Adipocyte (in vitro differentiated cells): ENCODE measurements around the gene OASL.

Experiments used
- DNase-seq: peaks from one replicate; pipeline ENCODE4 v3.0.0-alpha.2; 2015; ENCODE audit warnings: low read depth
- H3K27me3 ChIP-seq: replicated peaks from 2 replicates; pipeline ENCODE4 v1.7.0; 2013; ENCODE audit warnings: mild to moderate bottlenecking, low read length, moderate library complexity; ENCODE audit not compliant: control insufficient read depth, insufficient read depth
- H3K36me3 ChIP-seq: 2 replicates; pipeline ENCODE4 v1.7.0; 2013; ENCODE audit warnings: low read length, mild to moderate bottlenecking, moderate library complexity; ENCODE audit not compliant: control insufficient read depth, insufficient read depth, severe bottlenecking
- H3K4me1 ChIP-seq: 2 replicates; pipeline ENCODE4 v1.7.0; 2013; ENCODE audit warnings: mild to moderate bottlenecking, low read length, moderate library complexity; ENCODE audit not compliant: control insufficient read depth, insufficient read depth
- H3K4me3 ChIP-seq: 2 replicates; pipeline ENCODE4 v1.7.0; 2013; ENCODE audit warnings: mild to moderate bottlenecking, low read length, moderate library complexity
- H3K9ac ChIP-seq: 2 replicates; pipeline ENCODE4 v1.7.0; 2013; ENCODE audit warnings: mild to moderate bottlenecking, low read length, moderate library complexity
- H3K9me3 ChIP-seq: 2 replicates; pipeline ENCODE4 v1.7.0; 2013; ENCODE audit warnings: mild to moderate bottlenecking, low read length, moderate library complexity; ENCODE audit not compliant: control insufficient read depth

Gene OASL

GRCh38 chr12:120996133-120996746 is 42.8 kb downstream of the OASL start:
- no peaks in the 10 kb centered on the region for H3K9me3 ChIP-seq
- H3K4me1 ChIP-seq: peaks cover 7% of the 10 kb centered on the region
- no peak overlapping the region for H3K9ac ChIP-seq
- H3K4me3 ChIP-seq: no peak overlapping the region
- H3K36me3 ChIP-seq: no peaks in the 10 kb centered on the region
- peaks cover 60% of the 10 kb centered on the region for H3K27me3 ChIP-seq
- no peak for DNase-seq

DNA sequence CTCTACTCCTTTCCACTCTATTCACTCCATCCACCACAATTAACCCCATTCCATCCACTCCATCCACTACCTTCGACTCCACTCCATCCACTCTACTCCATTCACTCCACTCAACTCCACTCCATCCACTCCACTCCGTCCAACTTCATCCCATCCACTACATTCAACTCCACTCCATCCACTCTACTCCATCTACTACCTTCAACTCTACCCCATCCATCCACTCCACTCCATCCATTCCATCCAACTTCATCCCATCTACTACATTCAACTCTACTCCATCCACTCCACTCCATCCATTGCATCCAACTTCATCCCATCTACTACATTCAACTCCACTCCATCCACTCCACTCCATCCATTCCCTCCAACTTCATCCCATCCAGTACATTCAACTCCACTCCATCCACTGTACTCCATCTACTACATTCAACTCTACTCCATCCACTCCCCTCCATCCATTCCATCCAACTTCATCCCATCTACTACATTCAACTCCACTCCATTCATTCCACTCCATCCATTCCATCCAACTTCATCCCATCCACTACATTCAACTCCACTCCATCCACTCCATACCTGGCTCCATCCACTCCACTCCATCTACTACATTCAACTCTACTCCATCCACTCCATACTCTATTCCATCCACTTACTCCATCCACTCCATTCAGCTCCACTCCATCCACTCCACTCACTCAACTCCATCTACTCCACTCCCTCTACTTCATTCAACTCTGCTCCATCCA is 44.3 kb downstream of the OASL start:
- peaks cover 1% of the 10 kb centered on the region for H3K9me3 ChIP-seq
- H3K4me1 ChIP-seq: peaks cover 3% of the 10 kb centered on the region
- H3K36me3 ChIP-seq: no peaks in the 10 kb centered on the region
- H3K9ac ChIP-seq: no peak overlapping the region
- H3K27me3 ChIP-seq: peaks cover 60% of the 10 kb centered on the region
- DNase-seq: no peak
- H3K4me3 ChIP-seq: no peak overlapping the region

DNA sequence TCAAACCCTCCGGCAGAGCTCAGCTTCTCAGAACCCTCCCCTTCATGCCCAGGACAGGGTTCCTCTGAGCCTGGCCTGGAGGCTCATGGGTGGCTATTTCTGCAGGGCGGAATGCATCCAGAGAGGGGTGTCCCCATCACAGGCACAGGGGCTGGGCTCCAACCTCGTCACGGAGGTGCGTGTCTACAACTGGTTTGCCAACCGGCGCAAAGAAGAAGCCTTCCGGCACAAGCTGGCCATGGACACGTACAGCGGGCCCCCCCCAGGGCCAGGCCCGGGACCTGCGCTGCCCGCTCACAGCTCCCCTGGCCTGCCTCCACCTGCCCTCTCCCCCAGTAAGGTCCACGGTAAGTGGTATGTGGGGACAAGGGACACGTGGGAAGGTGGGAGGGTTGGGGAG is 45.0 kb downstream of the OASL start:
- no peak overlapping the region for H3K9ac ChIP-seq
- peaks cover 4% of the 10 kb centered on the region for H3K9me3 ChIP-seq
- DNase-seq: no peak
- H3K27me3 ChIP-seq: peaks cover 60% of the 10 kb centered on the region
- no peaks in the 10 kb centered on the region for H3K4me1 ChIP-seq
- H3K4me3 ChIP-seq: no peak overlapping the region
- no peaks in the 10 kb centered on the region for H3K36me3 ChIP-seq

DNA sequence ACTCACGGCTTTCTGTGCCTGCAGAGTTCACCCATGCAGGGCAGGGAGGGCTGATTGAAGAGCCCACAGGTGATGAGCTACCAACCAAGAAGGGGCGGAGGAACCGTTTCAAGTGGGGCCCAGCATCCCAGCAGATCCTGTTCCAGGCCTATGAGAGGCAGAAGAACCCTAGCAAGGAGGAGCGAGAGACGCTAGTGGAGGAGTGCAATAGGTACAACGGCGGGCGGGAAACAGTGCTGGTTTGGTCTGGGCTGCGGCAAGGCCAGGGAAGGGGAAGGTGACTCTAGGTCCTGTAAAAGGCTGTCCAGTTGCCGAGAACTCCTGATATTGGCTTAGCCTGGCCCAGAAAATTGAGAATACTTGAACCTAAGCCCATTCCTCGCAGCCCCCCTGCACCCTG is 45.5 kb downstream of the OASL start:
- Histone ChIP-seq H3K27me3 (peaks cover 60% of the 10 kb centered on the region), H3K36me3 (no peaks in the 10 kb centered on the region), H3K9me3 (peaks cover 4% of the 10 kb centered on the region), H3K9ac (no peak overlapping the region), H3K4me3 (no peak overlapping the region), H3K4me1 (no peaks in the 10 kb centered on the region)
- DNase-seq: no peak

GRCh38 chr12:120992989-120993388 is 46.1 kb downstream of the OASL start:
- Histone ChIP-seq H3K9ac (no peak overlapping the region), H3K4me3 (no peak overlapping the region), H3K27me3 (peaks cover 61% of the 10 kb centered on the region), H3K9me3 (peaks cover 4% of the 10 kb centered on the region), H3K36me3 (no peaks in the 10 kb centered on the region), H3K4me1 (no peaks in the 10 kb centered on the region)
- no peak for DNase-seq

DNA sequence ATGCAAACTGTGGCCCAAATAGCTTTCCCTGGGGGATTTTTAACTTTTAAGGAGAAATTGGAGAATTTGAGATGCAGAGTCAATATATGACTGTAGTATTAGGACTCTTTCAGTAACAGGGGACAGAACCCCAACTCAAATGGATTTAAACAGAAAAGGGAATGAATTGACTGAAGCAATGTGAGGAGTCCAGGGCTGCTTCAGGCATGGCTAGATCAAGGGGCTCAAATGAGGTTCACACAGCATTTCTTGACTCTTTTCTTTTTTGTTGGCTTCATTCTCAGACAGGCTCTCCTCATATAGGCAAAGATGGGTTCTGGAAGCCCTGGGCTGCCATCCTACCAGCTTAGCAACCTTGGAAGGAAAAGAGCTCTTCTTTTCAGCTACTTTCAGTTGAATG is 47.1 kb downstream of the OASL start:
- Histone ChIP-seq H3K4me1 (no peaks in the 10 kb centered on the region), H3K9ac (no peak overlapping the region), H3K36me3 (no peaks in the 10 kb centered on the region), H3K27me3 (peaks cover 54% of the 10 kb centered on the region), H3K4me3 (no peak overlapping the region), H3K9me3 (peaks cover 4% of the 10 kb centered on the region)
- DNase-seq: no peak

- Histone ChIP-seq H3K9ac (no peak overlapping the region), H3K4me1 (no peaks in the 10 kb centered on the region), H3K27me3 (peaks cover 42% of the 10 kb centered on the region), H3K4me3 (no peak overlapping the region), H3K36me3 (no peaks in the 10 kb centered on the region), H3K9me3 (peaks cover 4% of the 10 kb centered on the region)
- DNase-seq: no peak
These were observed 48.5 kb downstream of the OASL start for GRCh38 chr12:120990487-120991055.

GRCh38 chr12:120989687-120990086 is 49.4 kb downstream of the OASL start:
- peaks cover 34% of the 10 kb centered on the region for H3K27me3 ChIP-seq
- no peak for DNase-seq
- H3K9ac ChIP-seq: no peak overlapping the region

GRCh38 chr12:120988658-120989057 is 50.4 kb downstream of the OASL start:
- Histone ChIP-seq H3K27me3 (peaks cover 26% of the 10 kb centered on the region), H3K4me1 (no peaks in the 10 kb centered on the region), H3K36me3 (no peaks in the 10 kb centered on the region), H3K9me3 (peaks cover 4% of the 10 kb centered on the region), H3K4me3 (no peak overlapping the region), H3K9ac (no peak overlapping the region)
- DNase-seq: no peak

More at GRCh38 chr12:120989687-120990086, 49.4 kb downstream of the OASL start:
- Histone ChIP-seq H3K4me3 (no peak overlapping the region), H3K36me3 (no peaks in the 10 kb centered on the region), H3K4me1 (no peaks in the 10 kb centered on the region), H3K9me3 (peaks cover 4% of the 10 kb centered on the region)

DNA sequence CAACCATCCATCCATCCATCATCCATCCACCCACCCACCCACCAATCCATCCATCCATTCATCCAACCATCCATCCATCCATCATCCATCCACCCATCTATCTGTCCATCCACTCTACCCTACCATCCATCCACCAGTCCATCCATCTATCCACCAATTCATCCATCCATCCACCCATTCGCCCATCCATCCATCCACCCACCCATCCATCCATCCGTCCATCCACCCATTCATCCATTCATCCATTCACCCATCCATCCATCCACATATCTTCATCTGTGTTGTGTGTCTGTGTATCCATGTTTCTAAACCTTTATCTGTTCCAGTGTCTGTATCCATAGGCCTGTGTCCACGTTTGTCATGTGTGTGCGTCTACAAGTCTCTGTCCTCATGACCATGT is 50.8 kb downstream of the OASL start:
- H3K4me3 ChIP-seq: no peak overlapping the region
- DNase-seq: no peak
- H3K9ac ChIP-seq: no peak overlapping the region
- H3K27me3 ChIP-seq: peaks cover 25% of the 10 kb centered on the region
- H3K36me3 ChIP-seq: no peaks in the 10 kb centered on the region
- H3K9me3 ChIP-seq: peaks cover 4% of the 10 kb centered on the region
- H3K4me1 ChIP-seq: no peaks in the 10 kb centered on the region

DNA sequence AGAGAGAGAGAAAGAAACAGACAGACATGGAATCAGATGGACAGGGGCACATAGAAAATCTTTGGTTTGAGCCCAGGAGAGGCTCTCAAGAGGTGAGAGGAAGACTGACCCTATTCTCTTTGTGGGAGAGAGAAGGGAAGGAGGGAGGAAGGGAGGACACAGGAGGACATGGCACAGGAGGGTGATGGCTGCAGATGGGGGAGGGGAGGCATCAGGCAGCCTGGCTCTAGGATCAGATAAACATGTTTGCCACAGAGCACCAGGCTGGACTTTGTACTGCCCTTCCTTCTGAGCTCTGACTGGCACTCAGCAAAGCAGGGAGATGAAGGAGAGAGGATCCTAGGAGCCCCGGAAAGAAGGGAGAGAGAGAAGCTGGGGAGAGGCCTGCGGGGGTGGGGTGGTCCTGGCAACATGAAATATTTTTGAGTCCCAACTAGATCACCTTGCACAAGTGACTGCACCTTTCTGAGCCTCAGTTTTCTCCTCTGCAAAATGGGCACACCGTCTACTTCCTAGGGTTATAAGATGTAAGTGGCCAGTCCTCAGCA is 54.6 kb downstream of the OASL start:
- H3K4me3 ChIP-seq: no peak overlapping the region
- DNase-seq: no peak

More for the DNA sequence above, 54.6 kb downstream of the OASL start:
- Histone ChIP-seq H3K36me3 (no peaks in the 10 kb centered on the region), H3K9ac (no peak overlapping the region), H3K4me1 (no peaks in the 10 kb centered on the region), H3K27me3 (peaks cover 35% of the 10 kb centered on the region), H3K9me3 (no peaks in the 10 kb centered on the region)
